ENCODE results near the gene EDEM3. TPM values are rescaled to one million over a fixed set of nuclear protein-coding genes. Genes with fewer than 3 reads are reported as not detected.

The EDEM3 gene
- total and polyA plus RNA-seq, 2 donors (not counting 1 experiment from before 2014, with no cell fraction given), result 40.2 to 47.9 TPM

- H4K20me1 ChIP-seq (ENCODE audit: control insufficient read depth, extremely low read depth, insufficient read depth, low read length), result no peaks in the 10 kb centered on the region
- H3K36me3 ChIP-seq (ENCODE audit: control insufficient read depth, insufficient read depth, low read length), result no peaks in the 10 kb centered on the region
- peaks cover 2% of the 10 kb centered on the region for H3K4me1 ChIP-seq (ENCODE audit: control insufficient read depth, extremely low read depth, insufficient read depth, low read length)
- no peak overlapping the region for H3K4me3 ChIP-seq (replicated peaks in 1 of 4; ENCODE audit: control extremely low read depth in 1 of 4, insufficient read depth in 1 of 4, low read depth in 3 of 4, low read length in 4 of 4)
- no peak overlapping the region for H2AFZ ChIP-seq (ENCODE audit: low read length)
- H3K9me3 ChIP-seq (ENCODE audit: control insufficient read depth, insufficient read depth, low read depth, low read length), result no peaks in the 10 kb centered on the region
- H3K4me2 ChIP-seq (ENCODE audit: extremely low read depth, insufficient read depth, low read length), result no peak overlapping the region
- no peaks in the 10 kb centered on the region for H3K79me2 ChIP-seq (ENCODE audit: control insufficient read depth, insufficient read depth, low read length)
- no peak overlapping the region for H3K9ac ChIP-seq (ENCODE audit: insufficient read depth, low read length)
- no peak overlapping the region for H3K27ac ChIP-seq (ENCODE audit: insufficient read depth, low read length)
- H3K27me3 ChIP-seq (ENCODE audit: control insufficient read depth, insufficient read depth, low read length), result peaks cover 2% of the 10 kb centered on the region
- TF ChIP-seq EZH2 (IDR thresholded peaks at IDR 0.05; ENCODE audit: low read length, missing control alignments) (no peak), CTCF (conservative IDR thresholded peaks at IDR 0.05 in 1 of 2, IDR thresholded peaks at IDR 0.05 in 1 of 2; ENCODE audit: low read depth in 1 of 2, low read length in 2 of 2) (no peak)
- DNase-seq (ENCODE audit: low read depth in 2 of 2), result peak in 1 of 2 donors; percentile 48
These were observed 111.0 kb downstream of the EDEM3 start for GRCh38 chr1:184643661-184644060.

GRCh38 chr1:184641894-184642293 is 112.8 kb downstream of the EDEM3 start:
- H4K20me1 ChIP-seq (ENCODE audit: control insufficient read depth, extremely low read depth, insufficient read depth, low read length), result no peaks in the 10 kb centered on the region
- no peaks in the 10 kb centered on the region for H3K4me1 ChIP-seq (ENCODE audit: control insufficient read depth, extremely low read depth, insufficient read depth, low read length)
- no peaks in the 10 kb centered on the region for H3K79me2 ChIP-seq (ENCODE audit: control insufficient read depth, insufficient read depth, low read length)
- H3K4me2 ChIP-seq (ENCODE audit: extremely low read depth, insufficient read depth, low read length), result no peak overlapping the region
- no peak overlapping the region for H3K27ac ChIP-seq (ENCODE audit: insufficient read depth, low read length)
- no peak overlapping the region for H3K4me3 ChIP-seq (replicated peaks in 1 of 4; ENCODE audit: control extremely low read depth in 1 of 4, insufficient read depth in 1 of 4, low read depth in 3 of 4, low read length in 4 of 4)
- DNase-seq (ENCODE audit: low read depth in 2 of 2), result no peak
- TF ChIP-seq CTCF (conservative IDR thresholded peaks at IDR 0.05 in 1 of 2, IDR thresholded peaks at IDR 0.05 in 1 of 2; ENCODE audit: low read depth in 1 of 2, low read length in 2 of 2) (no peak), EZH2 (IDR thresholded peaks at IDR 0.05; ENCODE audit: low read length, missing control alignments) (no peak)
- H3K9me3 ChIP-seq (ENCODE audit: control insufficient read depth, insufficient read depth, low read depth, low read length), result no peaks in the 10 kb centered on the region
- no peak overlapping the region for H2AFZ ChIP-seq (ENCODE audit: low read length)
- no peaks in the 10 kb centered on the region for H3K36me3 ChIP-seq (ENCODE audit: control insufficient read depth, insufficient read depth, low read length)
- H3K27me3 ChIP-seq (ENCODE audit: control insufficient read depth, insufficient read depth, low read length), result peaks cover 2% of the 10 kb centered on the region
- no peak overlapping the region for H3K9ac ChIP-seq (ENCODE audit: insufficient read depth, low read length)

GRCh38 chr1:184640505-184640904 is 114.2 kb downstream of the EDEM3 start:
- Histone ChIP-seq H3K36me3 (ENCODE audit: control insufficient read depth, insufficient read depth, low read length) (no peaks in the 10 kb centered on the region), H2AFZ (ENCODE audit: low read length) (no peak overlapping the region), H3K27me3 (ENCODE audit: control insufficient read depth, insufficient read depth, low read length) (peaks cover 2% of the 10 kb centered on the region), H4K20me1 (ENCODE audit: control insufficient read depth, extremely low read depth, insufficient read depth, low read length) (no peaks in the 10 kb centered on the region), H3K9ac (ENCODE audit: insufficient read depth, low read length) (no peak overlapping the region), H3K9me3 (ENCODE audit: control insufficient read depth, insufficient read depth, low read depth, low read length) (no peaks in the 10 kb centered on the region), H3K4me1 (ENCODE audit: control insufficient read depth, extremely low read depth, insufficient read depth, low read length) (no peaks in the 10 kb centered on the region), H3K27ac (ENCODE audit: insufficient read depth, low read length) (no peak overlapping the region), H3K79me2 (ENCODE audit: control insufficient read depth, insufficient read depth, low read length) (no peaks in the 10 kb centered on the region), H3K4me2 (ENCODE audit: extremely low read depth, insufficient read depth, low read length) (no peak overlapping the region), H3K4me3 (replicated peaks in 1 of 4; ENCODE audit: control extremely low read depth in 1 of 4, insufficient read depth in 1 of 4, low read depth in 3 of 4, low read length in 4 of 4) (no peak overlapping the region)
- TF ChIP-seq CTCF (conservative IDR thresholded peaks at IDR 0.05 in 1 of 2, IDR thresholded peaks at IDR 0.05 in 1 of 2; ENCODE audit: low read depth in 1 of 2, low read length in 2 of 2) (no peak), EZH2 (IDR thresholded peaks at IDR 0.05; ENCODE audit: low read length, missing control alignments) (no peak)
- DNase-seq (ENCODE audit: low read depth in 2 of 2), result no peak

Other genes starting within 250 kb of the EDEM3 start
- 91.7 and 122 TPM in 2 replicates for gene NIBAN1, start 219.7 kb upstream of the EDEM3 start, total RNA-seq
- 11.9 and 31.3 TPM in 2 replicates for gene NIBAN1, start 219.7 kb upstream of the EDEM3 start, polyA plus RNA-seq

Data from fibroblast of lung (primary cell).